HG03064 (cell line): Measurements from ENCODE around the gene SLC5A11.

Experiments used
- ATAC-seq: cut with Tn5 transposase; IDR thresholded peaks from one replicate; pipeline ENCODE4 v1.9.1; 2021; ENCODE audit warnings: low read depth; ENCODE audit not compliant: unreplicated experiment

Gene SLC5A11

GRCh38 chr16:24915576-24915975 is 69.8 kb downstream of the SLC5A11 start:
- no peak for ATAC-seq

DNA sequence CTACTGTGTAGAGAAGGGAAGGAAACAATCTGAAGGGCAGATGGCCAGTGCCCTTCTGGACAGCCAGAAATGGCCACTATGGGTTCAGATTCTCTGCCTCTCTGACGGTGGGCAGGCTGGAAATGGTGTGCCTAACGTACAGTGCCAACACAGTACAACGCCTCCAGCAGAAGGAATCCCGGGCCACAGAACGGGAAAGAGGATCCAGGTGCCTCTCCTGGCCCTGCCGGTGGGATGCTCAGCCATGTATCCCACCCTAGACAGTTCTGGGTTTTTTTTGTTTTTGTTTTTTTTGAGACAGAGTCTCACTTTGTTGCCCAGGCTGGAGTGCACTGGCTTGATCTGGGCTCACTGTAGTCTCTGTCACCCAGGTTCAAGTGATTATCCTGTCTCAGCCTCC is 71.5 kb downstream of the SLC5A11 start:
- no peak for ATAC-seq

DNA sequence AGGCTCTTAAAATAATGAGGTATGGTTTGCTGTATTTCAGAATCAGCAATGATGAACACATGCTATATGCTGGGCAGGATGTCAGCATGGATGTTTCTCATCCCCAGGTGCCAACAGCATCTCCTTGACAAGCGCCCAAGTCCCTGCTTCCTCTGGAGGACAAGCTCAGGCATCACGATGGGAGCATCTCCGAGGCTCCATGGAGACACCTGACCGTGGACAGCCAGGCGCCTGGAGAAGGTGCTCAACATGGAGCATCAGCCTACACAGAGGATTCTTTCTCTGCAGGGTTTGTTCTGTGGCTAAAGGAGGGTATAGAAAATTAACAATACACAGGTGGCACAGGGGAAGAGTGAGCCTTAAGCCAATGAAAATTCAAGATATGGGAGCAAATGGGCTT is 72.1 kb downstream of the SLC5A11 start:
- ATAC-seq, result no peak

DNA sequence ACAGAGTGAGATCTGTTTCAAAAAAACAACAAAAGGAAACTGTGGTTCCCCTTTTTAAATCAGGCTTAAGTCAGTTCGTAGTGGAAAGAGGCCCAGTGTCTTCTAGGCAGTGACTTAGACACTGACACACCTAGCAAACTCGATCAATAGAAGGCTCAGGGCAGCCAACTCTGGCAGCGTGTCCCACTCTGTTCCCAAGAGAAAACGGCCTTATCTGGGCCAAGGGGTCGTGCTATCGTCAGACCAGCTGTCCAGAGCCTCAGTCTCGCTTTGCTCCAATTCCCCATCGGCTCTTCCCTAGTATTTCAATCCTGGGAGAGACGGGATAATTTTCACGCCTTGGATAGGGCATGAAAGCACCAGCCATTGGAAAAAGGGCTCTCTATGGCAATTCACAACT is 72.9 kb downstream of the SLC5A11 start:
- no peak for ATAC-seq

DNA sequence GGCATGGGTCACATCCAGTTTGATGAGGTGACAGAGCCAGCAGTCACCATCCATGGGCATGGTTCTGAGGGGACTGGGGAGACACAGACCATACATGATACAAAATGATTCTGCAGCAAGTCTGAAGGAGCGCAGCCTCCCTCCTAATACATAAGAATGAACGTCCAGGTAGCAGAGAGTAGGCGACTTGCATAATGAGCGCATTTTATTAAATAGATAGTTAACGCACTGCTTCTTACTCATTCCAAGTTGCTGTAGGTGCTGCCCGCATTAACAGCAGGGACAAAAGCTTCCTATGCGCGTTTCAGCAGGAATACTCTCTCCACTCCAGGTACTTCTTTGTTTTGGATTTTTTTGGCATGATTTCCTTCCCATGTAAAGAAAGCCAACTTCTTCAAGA is 73.8 kb downstream of the SLC5A11 start:
- ATAC-seq, result no peak

DNA sequence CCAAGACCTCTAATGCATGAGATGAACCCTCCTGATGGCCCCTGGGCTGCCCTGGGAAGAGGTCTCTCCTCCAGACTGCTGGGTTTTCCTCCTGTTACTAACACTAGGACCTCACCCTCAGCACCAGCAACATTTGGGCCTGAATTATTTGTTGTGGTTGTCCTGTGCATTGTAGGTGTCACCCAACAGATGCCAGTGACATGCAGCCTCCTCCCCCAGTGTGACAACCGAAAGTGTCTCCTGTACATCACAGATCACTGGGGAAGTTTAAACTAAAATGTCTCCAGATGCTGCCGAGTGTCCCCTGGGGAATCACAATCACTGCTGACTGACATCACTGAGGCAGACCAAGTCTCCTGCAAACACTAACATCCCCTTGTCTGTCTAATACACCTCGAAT is 74.8 kb downstream of the SLC5A11 start:
- no peak for ATAC-seq

- no peak for ATAC-seq
Measured at GRCh38 chr16:24921229-24921628, 75.5 kb downstream of the SLC5A11 start.

DNA sequence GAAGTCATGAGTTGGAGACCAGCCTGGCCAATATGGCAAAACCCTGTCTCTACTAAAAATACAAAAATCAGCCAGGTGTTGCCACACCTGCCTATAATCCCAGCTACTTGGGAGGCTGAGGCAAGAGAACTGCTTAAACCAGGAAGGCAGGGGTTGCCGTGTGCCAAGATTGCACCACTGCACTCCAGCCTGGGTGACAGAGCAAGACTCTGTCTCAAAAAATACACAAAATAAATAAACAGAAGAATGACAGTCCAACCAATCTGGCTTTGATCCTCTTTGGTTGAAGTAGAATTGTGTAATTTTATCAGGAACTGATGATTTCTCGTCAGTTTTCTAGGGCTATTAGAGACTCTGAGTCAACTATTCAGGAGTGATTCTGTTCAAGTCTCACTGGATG is 79.4 kb downstream of the SLC5A11 start:
- ATAC-seq, result no peak

DNA sequence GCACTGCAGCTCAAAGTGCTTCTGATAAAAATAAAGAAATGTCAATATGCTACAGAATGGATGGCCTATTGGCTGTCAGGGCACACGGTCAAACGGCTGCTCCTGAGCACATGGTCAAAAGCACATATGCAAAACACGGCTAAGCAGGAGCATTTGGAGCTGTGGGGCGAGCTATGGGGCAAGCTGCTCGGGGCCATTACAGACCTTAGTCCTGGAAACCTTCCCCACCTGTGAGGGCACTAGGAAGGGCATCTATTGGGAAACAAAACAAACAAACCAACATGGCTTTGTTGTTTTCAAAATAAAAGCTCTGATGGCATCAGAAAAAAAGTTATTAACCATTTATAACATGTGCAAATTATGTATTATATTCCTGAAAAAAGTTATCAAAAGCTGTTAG is 83.6 kb downstream of the SLC5A11 start:
- no peak for ATAC-seq

- no peak for ATAC-seq
Measured at GRCh38 chr16:24930440-24930839, 84.7 kb downstream of the SLC5A11 start.

DNA sequence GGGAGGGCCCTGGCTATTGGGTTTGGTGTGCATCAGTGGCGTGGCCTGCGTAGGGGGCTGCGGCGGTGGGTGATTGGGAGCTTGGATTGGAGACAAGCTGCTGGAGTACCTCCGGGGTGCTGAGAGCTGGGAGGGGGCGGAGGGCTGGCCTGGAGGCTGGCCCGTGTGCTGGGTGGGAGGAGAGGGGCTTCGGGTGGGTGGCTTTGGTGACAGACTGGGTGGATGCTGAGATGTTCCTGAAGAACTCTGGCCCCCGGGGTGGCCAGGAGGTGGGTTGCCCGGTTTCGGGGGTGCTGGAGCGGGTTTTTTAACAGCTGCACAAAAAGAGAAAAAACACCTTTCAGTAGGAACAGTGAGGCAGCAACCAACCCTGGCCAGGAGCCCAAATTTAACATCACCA is 85.3 kb downstream of the SLC5A11 start:
- no peak for ATAC-seq

- no peak for ATAC-seq
Measured at GRCh38 chr16:24935336-24935735, 89.6 kb downstream of the SLC5A11 start.

- ATAC-seq, result no peak
Measured at GRCh38 chr16:24936151-24936550, 90.4 kb downstream of the SLC5A11 start.

GRCh38 chr16:24939224-24939623 is 93.5 kb downstream of the SLC5A11 start:
- no peak for ATAC-seq

- no peak for ATAC-seq
Measured at GRCh38 chr16:24939738-24940137, 94.0 kb downstream of the SLC5A11 start.

DNA sequence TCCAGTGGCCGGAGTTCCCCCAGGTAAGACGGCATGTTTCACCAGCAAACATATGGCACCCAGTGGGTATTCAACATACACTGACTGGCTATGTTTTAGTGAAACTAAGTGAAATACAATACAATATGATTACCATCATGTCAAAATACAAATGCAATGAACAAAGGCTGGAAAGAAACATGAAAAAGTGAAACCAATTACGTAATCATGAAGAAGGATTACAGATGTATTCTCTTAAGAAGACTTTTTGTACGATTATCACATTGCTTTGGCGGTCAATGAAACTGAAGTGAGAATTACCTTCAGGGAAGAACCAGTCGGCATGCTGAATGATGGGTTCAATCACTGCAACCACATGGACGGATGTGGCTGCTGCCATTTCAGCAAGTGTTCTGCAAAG is 97.7 kb downstream of the SLC5A11 start:
- ATAC-seq, result no peak

DNA sequence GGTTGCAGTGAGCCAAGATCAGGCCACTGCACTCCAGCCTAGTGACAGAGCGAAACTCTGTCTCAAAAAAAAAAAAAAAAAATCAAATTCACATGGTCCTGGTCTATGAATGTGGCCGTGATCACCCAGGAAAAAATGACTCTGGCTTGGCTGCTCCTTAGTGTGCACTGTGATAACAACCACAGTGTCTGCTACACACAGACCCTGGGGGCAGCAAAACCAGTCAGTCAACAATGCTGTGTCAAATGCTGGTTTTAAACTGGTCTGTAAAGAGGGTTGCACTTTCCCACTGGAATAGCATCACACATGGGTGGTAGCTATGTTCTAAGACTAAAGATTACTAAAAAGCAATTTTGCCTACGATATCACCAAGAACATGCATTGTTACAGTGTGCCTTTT is 98.4 kb downstream of the SLC5A11 start:
- no peak for ATAC-seq

GRCh38 chr16:24946155-24946554 is 100.4 kb downstream of the SLC5A11 start:
- no peak for ATAC-seq

DNA sequence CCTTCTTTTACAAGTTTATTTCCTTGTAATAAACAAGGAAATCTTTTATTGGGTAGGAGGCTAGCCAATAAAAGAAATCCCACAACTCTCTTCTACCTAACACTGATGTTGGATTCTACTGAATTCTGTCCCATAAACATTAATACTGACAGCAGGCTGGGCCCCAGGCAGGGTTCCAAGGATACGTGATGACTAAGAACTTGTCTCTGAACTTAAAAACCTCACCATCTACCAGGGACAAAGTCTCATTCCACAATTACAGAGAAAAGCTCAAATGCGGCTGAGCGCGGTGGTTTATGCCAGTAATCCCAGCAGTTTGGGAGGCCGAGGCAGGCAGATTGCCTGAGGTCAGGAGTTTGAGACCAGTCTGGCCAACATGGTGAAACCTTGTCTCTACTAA is 104.5 kb downstream of the SLC5A11 start:
- ATAC-seq, result no peak

- no peak for ATAC-seq
Measured at GRCh38 chr16:24953306-24953705, 107.5 kb downstream of the SLC5A11 start.

GRCh38 chr16:24953721-24954120 is 108.0 kb downstream of the SLC5A11 start:
- ATAC-seq, result no peak

- no peak for ATAC-seq
Measured at GRCh38 chr16:24954137-24954536, 108.4 kb downstream of the SLC5A11 start.

GRCh38 chr16:24955975-24956731 is 110.4 kb downstream of the SLC5A11 start:
- ATAC-seq, result no peak
